ENCODE measurements around the gene BCL7A.

Gene BCL7A

GRCh38 chr12:122081083-122081696 lies 59.5 kb downstream of the BCL7A start:
- DNase-seq (ENCODE audit: low read depth), result no peak
- H3K4me3 ChIP-seq (ENCODE audit: low read depth, low read length), result peak overlapping the region; percentile 75
- no peak for TF ChIP-seq CTCF (IDR thresholded peaks at IDR 0.05; ENCODE audit: low read depth, low read length, missing control alignments)
- in situ Hi-C loops (cut with HindIII; ENCODE audit: low sequenced_read_pairs), result no loop called here

- no peak for DNase-seq (ENCODE audit: low read depth)
- TF ChIP-seq CTCF (IDR thresholded peaks at IDR 0.05; ENCODE audit: low read depth, low read length, missing control alignments), result no peak
- peak overlapping the region; percentile 75 for H3K4me3 ChIP-seq (ENCODE audit: low read depth, low read length)
- in situ Hi-C loops (cut with HindIII; ENCODE audit: low sequenced_read_pairs), result no loop called here
Measured at GRCh38 chr12:122081697-122082221, 60.1 kb downstream of the BCL7A start.

GRCh38 chr12:122082621-122083356 lies 61.1 kb downstream of the BCL7A start:
- no peak for TF ChIP-seq CTCF (IDR thresholded peaks at IDR 0.05; ENCODE audit: low read depth, low read length, missing control alignments)
- no peak overlapping the region for H3K4me3 ChIP-seq (ENCODE audit: low read depth, low read length)
- in situ Hi-C loops (cut with HindIII; ENCODE audit: low sequenced_read_pairs), result no loop called here
- no peak for DNase-seq (ENCODE audit: low read depth)

DNA sequence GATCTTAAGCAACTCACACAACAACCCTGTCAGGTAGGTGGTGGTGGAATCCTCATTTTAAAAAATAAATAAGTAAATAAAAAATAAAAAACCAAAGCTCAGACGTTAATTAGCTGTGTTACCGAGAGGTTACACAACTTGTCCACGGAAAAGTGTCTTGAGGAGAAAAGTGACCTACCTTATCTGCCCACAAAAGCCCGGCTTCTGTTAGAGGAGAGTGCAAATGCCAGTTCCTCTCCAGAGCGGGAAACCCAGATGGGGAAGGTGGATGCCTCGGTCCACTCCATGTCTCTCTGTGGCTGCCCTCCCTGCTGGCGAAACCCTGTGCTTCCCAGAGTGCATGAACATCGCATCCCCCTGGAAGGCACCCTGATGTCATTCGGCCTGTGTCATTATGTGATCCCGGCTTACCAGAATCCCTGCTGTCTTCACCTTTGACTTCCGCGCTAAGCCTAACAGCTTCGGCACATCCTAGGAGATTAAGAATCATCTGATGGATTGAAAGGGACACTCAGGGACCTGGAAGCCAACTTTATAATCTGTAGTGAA lies 63.2 kb downstream of the BCL7A start:
- in situ Hi-C loops (cut with HindIII; ENCODE audit: low sequenced_read_pairs), result no loop called here
- H3K4me3 ChIP-seq (ENCODE audit: low read depth, low read length), result no peak overlapping the region
- DNase-seq (ENCODE audit: low read depth), result no peak
- TF ChIP-seq CTCF (IDR thresholded peaks at IDR 0.05; ENCODE audit: low read depth, low read length, missing control alignments), result no peak

- in situ Hi-C loops (cut with HindIII; ENCODE audit: low sequenced_read_pairs), result no loop called here
- H3K4me3 ChIP-seq (ENCODE audit: low read depth, low read length), result no peak overlapping the region
- no peak for TF ChIP-seq CTCF (IDR thresholded peaks at IDR 0.05; ENCODE audit: low read depth, low read length, missing control alignments)
Measured at GRCh38 chr12:122085591-122085990, 63.9 kb downstream of the BCL7A start.

DNA sequence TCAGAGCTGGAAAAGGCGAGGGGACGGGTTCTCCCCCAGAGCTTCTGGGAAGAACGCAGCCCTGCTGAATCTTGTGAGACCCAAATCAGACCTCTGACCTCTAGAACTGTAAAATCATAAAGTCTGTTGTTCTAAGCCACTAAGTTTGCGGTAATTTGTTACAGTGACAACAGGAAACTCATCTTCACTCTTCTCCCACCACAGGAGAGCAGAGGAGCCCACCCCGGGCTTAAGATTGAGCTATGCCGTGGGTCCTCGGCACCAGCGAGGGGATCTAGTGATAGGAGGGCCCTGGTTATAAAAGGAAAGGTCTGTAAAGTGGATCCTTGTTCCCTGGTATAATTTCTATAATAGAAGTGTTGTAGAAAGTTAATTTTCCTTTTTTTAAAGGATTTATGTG lies 64.4 kb downstream of the BCL7A start:
- DNase-seq (ENCODE audit: low read depth), result no peak
- in situ Hi-C loops (cut with HindIII; ENCODE audit: low sequenced_read_pairs), result no loop called here
- no peak for TF ChIP-seq CTCF (IDR thresholded peaks at IDR 0.05; ENCODE audit: low read depth, low read length, missing control alignments)
- H3K4me3 ChIP-seq (ENCODE audit: low read depth, low read length), result no peak overlapping the region

More at GRCh38 chr12:122085591-122085990, 63.9 kb downstream of the BCL7A start:
- no peak for DNase-seq (ENCODE audit: low read depth)

Data from astrocyte of the cerebellum (primary cell).